ENCODE results near the gene C4BPB.

GRCh38 chr1:207109004-207109403 is 20.3 kb downstream of the C4BPB start:
- TF ChIP-seq, protein P1, sequence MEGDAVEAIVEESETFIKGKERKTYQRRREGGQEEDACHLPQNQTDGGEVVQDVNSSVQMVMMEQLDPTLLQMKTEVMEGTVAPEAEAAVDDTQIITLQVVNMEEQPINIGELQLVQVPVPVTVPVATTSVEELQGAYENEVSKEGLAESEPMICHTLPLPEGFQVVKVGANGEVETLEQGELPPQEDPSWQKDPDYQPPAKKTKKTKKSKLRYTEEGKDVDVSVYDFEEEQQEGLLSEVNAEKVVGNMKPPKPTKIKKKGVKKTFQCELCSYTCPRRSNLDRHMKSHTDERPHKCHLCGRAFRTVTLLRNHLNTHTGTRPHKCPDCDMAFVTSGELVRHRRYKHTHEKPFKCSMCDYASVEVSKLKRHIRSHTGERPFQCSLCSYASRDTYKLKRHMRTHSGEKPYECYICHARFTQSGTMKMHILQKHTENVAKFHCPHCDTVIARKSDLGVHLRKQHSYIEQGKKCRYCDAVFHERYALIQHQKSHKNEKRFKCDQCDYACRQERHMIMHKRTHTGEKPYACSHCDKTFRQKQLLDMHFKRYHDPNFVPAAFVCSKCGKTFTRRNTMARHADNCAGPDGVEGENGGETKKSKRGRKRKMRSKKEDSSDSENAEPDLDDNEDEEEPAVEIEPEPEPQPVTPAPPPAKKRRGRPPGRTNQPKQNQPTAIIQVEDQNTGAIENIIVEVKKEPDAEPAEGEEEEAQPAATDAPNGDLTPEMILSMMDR (IDR thresholded peaks at IDR 0.05), result no peak
- TF ChIP-seq POLR2A (IDR thresholded peaks at IDR 0.05) (no peak), POLR2AphosphoS5 (IDR thresholded peaks at IDR 0.05) (no peak), EP300 (IDR thresholded peaks at IDR 0.05) (no peak)
